WTC11 (cell line): ENCODE measurements around the gene RNF152. TPM values are rescaled to one million over a fixed set of nuclear protein-coding genes. Genes with fewer than 3 reads are reported as not detected.

Source experiments
- ATAC-seq: fragments of 200-7000 bp; cut with Tn5 transposase; 2 replicates; pipeline ENCODE4 v1.10.0; 2021; ENCODE audit warnings: mild to moderate bottlenecking, moderate library complexity
- CTCF ChIA-PET: fragments of 300-600 bp; sonication (Branson Sonifier 250); formaldehyde crosslinking; loops from one replicate; lab custom pipeline; 2021; ENCODE audit warnings: antibody characterized with exemption; lab: Charles Lee
- POLR2A ChIA-PET: fragments of 350-600 bp; sonication (Branson Sonifier 250); formaldehyde crosslinking; loops from one replicate; lab custom pipeline; 2021; ENCODE audit warnings: antibody characterized with exemption; lab: Charles Lee
- DNase-seq: peaks from one replicate; pipeline ENCODE4 v3.0.0; 2021; ENCODE audit warnings: low spot score
- H3K27ac Mint-ChIP-seq: 2 replicates; pipeline ENCODE4 v1.8.0; 2021; ENCODE audit warnings: mixed read lengths
- H3K27me3 Mint-ChIP-seq: 2 replicates; pipeline ENCODE4 v1.8.0; 2021; ENCODE audit warnings: low read depth, mild to moderate bottlenecking, moderate library complexity, mixed read lengths
- H3K36me3 Mint-ChIP-seq: 2 replicates; pipeline ENCODE4 v1.8.0; 2021; ENCODE audit warnings: mixed read lengths
- H3K4me1 Mint-ChIP-seq: 2 replicates; pipeline ENCODE4 v1.8.0; 2022; ENCODE audit warnings: mixed read lengths
- H3K4me3 Mint-ChIP-seq: 2 replicates; pipeline ENCODE4 v1.8.0; 2021; ENCODE audit warnings: mild to moderate bottlenecking, moderate library complexity, mixed read lengths
- H3K9me3 Mint-ChIP-seq: 2 replicates; pipeline ENCODE4 v1.8.0; 2021; ENCODE audit warnings: mixed read lengths
- ARID4B ChIP-seq: sonication (generic); formaldehyde crosslinking; IDR thresholded peaks from 2 replicates; pipeline ENCODE4 v1.8.0; 2023; ENCODE audit warnings: missing genetic modification reagents, mild to moderate bottlenecking, borderline replicate concordance
- ELF4 ChIP-seq: sonication (generic); formaldehyde crosslinking; IDR thresholded peaks from 2 replicates; pipeline ENCODE4 v1.8.1; 2022; ENCODE audit warnings: low read depth, mild to moderate bottlenecking, moderate library complexity, missing genetic modification reagents
- EMX1 ChIP-seq: fragments of 250-450 bp; sonication (Bioruptor Pico); IDR thresholded peaks from 2 replicates; pipeline ENCODE4 v1.8.0; 2021; ENCODE audit warnings: mild to moderate bottlenecking
- FOXK1 ChIP-seq: sonication (generic); formaldehyde crosslinking; IDR thresholded peaks from 2 replicates; pipeline ENCODE4 v1.8.0; 2022; ENCODE audit warnings: mild to moderate bottlenecking, moderate library complexity, missing genetic modification reagents
- FOXP4 ChIP-seq: sonication (generic); formaldehyde crosslinking; IDR thresholded peaks from 2 replicates; pipeline ENCODE4 v1.8.0; 2022; ENCODE audit warnings: mild to moderate bottlenecking, missing genetic modification reagents
- GRHL2 ChIP-seq: fragments of 250-450 bp; sonication (Bioruptor Pico); IDR thresholded peaks from 2 replicates; pipeline ENCODE4 v1.8.0; 2022; ENCODE audit warnings: mild to moderate bottlenecking, moderate library complexity; ENCODE audit not compliant: insufficient replicate concordance, severe bottlenecking
- MAX ChIP-seq: sonication (generic); formaldehyde crosslinking; IDR thresholded peaks from 2 replicates; pipeline ENCODE4 v1.8.0; 2022; ENCODE audit warnings: mild to moderate bottlenecking, missing genetic modification reagents
- MXD4 ChIP-seq: fragments of 250-450 bp; sonication (Bioruptor Pico); IDR thresholded peaks from 2 replicates; pipeline ENCODE4 v1.8.0; 2021; ENCODE audit warnings: mild to moderate bottlenecking, moderate library complexity, borderline replicate concordance
- NFE2L1 ChIP-seq: sonication (generic); formaldehyde crosslinking; IDR thresholded peaks from 2 replicates; pipeline ENCODE4 v1.8.1; 2023; ENCODE audit warnings: missing genetic modification reagents
- SMAD4 ChIP-seq: sonication (generic); formaldehyde crosslinking; IDR thresholded peaks from 2 replicates; pipeline ENCODE4 v1.8.0; 2022; ENCODE audit warnings: mild to moderate bottlenecking, missing genetic modification reagents
- STAT6 ChIP-seq: sonication (generic); formaldehyde crosslinking; conservative IDR thresholded peaks from 2 replicates; pipeline ENCODE4 v1.8.1; 2023; ENCODE audit warnings: mild to moderate bottlenecking, low read depth, missing genetic modification reagents, moderate library complexity
- TCF7 ChIP-seq: sonication (generic); formaldehyde crosslinking; IDR thresholded peaks from 2 replicates; pipeline ENCODE4 v1.8.0; 2022; ENCODE audit warnings: mild to moderate bottlenecking, low read depth, missing genetic modification reagents, moderate library complexity
- USF2 ChIP-seq: sonication (generic); formaldehyde crosslinking; IDR thresholded peaks from 2 replicates; pipeline ENCODE4 v1.8.1; 2023; ENCODE audit warnings: mild to moderate bottlenecking, missing genetic modification reagents, moderate library complexity
- ZBTB43 ChIP-seq: sonication (generic); formaldehyde crosslinking; IDR thresholded peaks from 2 replicates; pipeline ENCODE4 v1.8.1; 2023; ENCODE audit warnings: mild to moderate bottlenecking, missing genetic modification reagents
- ZNF138 ChIP-seq: sonication (generic); formaldehyde crosslinking; conservative IDR thresholded peaks from 2 replicates; pipeline ENCODE4 v1.8.1; 2022; ENCODE audit warnings: mild to moderate bottlenecking, moderate library complexity, missing genetic modification reagents
- ZNF232 ChIP-seq: sonication (generic); formaldehyde crosslinking; IDR thresholded peaks from 2 replicates; pipeline ENCODE4 v1.8.0; 2022; ENCODE audit warnings: mild to moderate bottlenecking, missing genetic modification reagents
- ZNF425 ChIP-seq: fragments of 250-450 bp; sonication (Bioruptor Pico); conservative IDR thresholded peaks from 2 replicates; pipeline ENCODE4 v1.9.0; 2021; ENCODE audit warnings: mild to moderate bottlenecking
- ZNF671 ChIP-seq: fragments of 250-450 bp; sonication (Bioruptor Pico); IDR thresholded peaks from 2 replicates; pipeline ENCODE4 v1.8.0; 2021; ENCODE audit warnings: mild to moderate bottlenecking
- ZSCAN18 ChIP-seq: fragments of 250-450 bp; sonication (Bioruptor Pico); IDR thresholded peaks from 2 replicates; pipeline ENCODE4 v2.1.2; 2022; ENCODE audit warnings: mild to moderate bottlenecking, moderate library complexity
- total RNA-seq: library from RNA; stranded (reverse); gene quantifications from 3 replicates; pipeline ENCODE4 v1.2.3, GENCODE V29; 2021

RNF152 gene
- total RNA-seq, 1 experiment from 2014 or later: 3.7 TPM

GRCh38 chr18:61832858-61833257 is 59.9 kb downstream of the RNF152 start (continued):
- TF ChIP-seq STAT6 (CRISPR knock-in tag): no peak
- no peak for TF ChIP-seq ZBTB43 (CRISPR knock-in tag)
- no peak for TF ChIP-seq GRHL2 (CRISPR knock-in tag)
- TF ChIP-seq ZNF232 (CRISPR knock-in tag): no peak
- no peak for TF ChIP-seq ZSCAN18 (CRISPR knock-in tag)
- TF ChIP-seq USF2: no peak
- TF ChIP-seq FOXP4 (CRISPR knock-in tag): no peak
- TF ChIP-seq ZNF425: no peak
- TF ChIP-seq, all 79 proteins: peak for 0

GRCh38 chr18:61831071-61831470 is 61.7 kb downstream of the RNF152 start:
- Mint-ChIP-seq H3K4me3 (no peak overlapping the region), H3K27me3 (no peaks in the 10 kb centered on the region; the same call in 1 of the 2 replicates), H3K36me3 (no peaks in the 10 kb centered on the region), H3K9me3 (peaks cover 6% of the 10 kb centered on the region), H3K27ac (no peak overlapping the region), H3K4me1 (peaks cover 6% of the 10 kb centered on the region)
- ChIA-PET CTCF (no interaction called here), POLR2A (interaction anchor here (0.5 kb wide), 1 partner anchor 36 kb away, joined by 3 read pairs; no protein-coding TSS in a partner anchor)
- ATAC-seq: no peak
- no peak for DNase-seq
- TF ChIP-seq ZNF138 (no peak), MXD4 (CRISPR knock-in tag) (no peak), NFE2L1 (CRISPR knock-in tag) (no peak), ZNF671 (no peak), ARID4B (CRISPR knock-in tag) (no peak), MAX (CRISPR knock-in tag) (no peak), EMX1 (CRISPR knock-in tag) (no peak), ZNF232 (CRISPR knock-in tag) (no peak), FOXK1 (CRISPR knock-in tag) (no peak), SMAD4 (no peak), ELF4 (CRISPR knock-in tag) (no peak), TCF7 (CRISPR knock-in tag) (no peak)
